Daoy (cell line): ENCODE data around the gene CPTP. TPM values are rescaled to one million over a fixed set of nuclear protein-coding genes. Genes with fewer than 3 reads are reported as not detected.

ENCODE experiments used
- DNase-seq: peaks from one replicate; pipeline ENCODE4 v3.0.0-alpha.2; 2015; ENCODE audit warnings: low read depth
- total RNA-seq: library from RNA; depleted of rRNA; stranded (reverse); fragments of >200 nt; shearing (Covaris generic); gene quantifications from 2 replicates; pipeline ENCODE4 v1.2.3, GENCODE V29; 2014

Gene CPTP
- total RNA-seq, 1 experiment from 2014 or later = 12.9 TPM

- DNase-seq = no peak
These were observed 32.2 kb upstream of the CPTP start for GRCh38 chr1:1292442-1292779.

- no peak for DNase-seq
These were observed 31.8 kb upstream of the CPTP start for GRCh38 chr1:1292851-1293250.

GRCh38 chr1:1293263-1294249, 31.0 kb upstream of the CPTP start:
- no peak for DNase-seq

- no peak for DNase-seq
These were observed 30.2 kb upstream of the CPTP start for GRCh38 chr1:1294250-1294890.

- no peak for DNase-seq
These were observed 29.3 kb upstream of the CPTP start for GRCh38 chr1:1295154-1295923.

- no peak for DNase-seq
These were observed 28.2 kb upstream of the CPTP start for GRCh38 chr1:1296070-1297061.

GRCh38 chr1:1297802-1298424, 26.7 kb upstream of the CPTP start:
- DNase-seq = no peak

GRCh38 chr1:1298861-1299685, 25.5 kb upstream of the CPTP start:
- DNase-seq = no peak

GRCh38 chr1:1299686-1300351, 24.8 kb upstream of the CPTP start:
- DNase-seq = no peak

- no peak for DNase-seq
These were observed 24.3 kb upstream of the CPTP start for GRCh38 chr1:1300352-1300739.

- no peak for DNase-seq
These were observed 22.6 kb upstream of the CPTP start for GRCh38 chr1:1302006-1302430.

- no peak for DNase-seq
These were observed 21.6 kb upstream of the CPTP start for GRCh38 chr1:1302951-1303509.

- no peak for DNase-seq
These were observed 20.9 kb upstream of the CPTP start for GRCh38 chr1:1303736-1304135.

- peak; percentile 82 for DNase-seq
These were observed 20.0 kb upstream of the CPTP start for GRCh38 chr1:1304331-1305299.

GRCh38 chr1:1305300-1306069, 19.1 kb upstream of the CPTP start:
- peak; percentile 89 for DNase-seq

GRCh38 chr1:1306070-1306660, 18.4 kb upstream of the CPTP start:
- peak; percentile 51 for DNase-seq
